Bladder microvascular endothelial cell (primary cell): ENCODE data around the gene ARL5C. TPM values are rescaled to one million over a fixed set of nuclear protein-coding genes. Genes with fewer than 3 reads are reported as not detected.

Source experiments
- total RNA-seq: library from RNA; depleted of rRNA; stranded (reverse); fragments of >200 nt; gene quantifications from 2 replicates; pipeline ENCODE4 v1.2.3, GENCODE V29; 2014

ARL5C gene, protein sequence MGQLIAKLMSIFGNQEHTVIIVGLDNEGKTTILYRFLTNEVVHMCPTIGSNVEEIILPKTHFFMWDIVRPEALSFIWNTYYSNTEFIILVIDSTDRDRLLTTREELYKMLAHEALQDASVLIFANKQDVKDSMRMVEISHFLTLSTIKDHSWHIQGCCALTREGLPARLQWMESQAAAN
- total RNA-seq = not detected in 2 replicates

DNA sequence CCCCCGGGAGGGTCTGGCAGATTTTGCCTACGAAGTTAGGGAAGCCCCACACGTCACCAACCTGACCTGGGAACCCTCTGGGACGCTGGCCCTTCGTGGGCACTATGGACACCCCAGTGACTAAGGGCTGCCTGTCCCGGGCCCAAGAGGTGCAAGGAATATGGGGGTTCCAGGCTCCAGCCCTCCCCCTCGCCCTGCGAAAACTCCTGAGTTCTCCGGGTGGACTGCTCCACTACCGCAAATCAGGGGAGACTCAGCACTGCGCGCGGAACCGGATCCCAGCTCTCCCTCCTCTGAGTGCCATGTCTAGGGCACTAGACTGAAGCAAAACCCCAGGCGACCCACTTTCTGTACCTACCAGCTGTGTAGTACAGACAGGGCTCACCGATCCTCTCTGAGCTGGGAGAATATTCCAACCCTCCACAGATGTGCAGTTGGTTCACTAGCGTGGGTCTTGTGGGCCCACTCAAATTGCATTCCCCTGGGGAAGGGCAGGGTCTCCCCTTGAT, at the start of gene ARL5C:
Gene ARL5C (minus strand): TSS at position 321 of the 509 bp plus-strand sequence. CDS start 401 bp downstream, outside the sequence.

DNA sequence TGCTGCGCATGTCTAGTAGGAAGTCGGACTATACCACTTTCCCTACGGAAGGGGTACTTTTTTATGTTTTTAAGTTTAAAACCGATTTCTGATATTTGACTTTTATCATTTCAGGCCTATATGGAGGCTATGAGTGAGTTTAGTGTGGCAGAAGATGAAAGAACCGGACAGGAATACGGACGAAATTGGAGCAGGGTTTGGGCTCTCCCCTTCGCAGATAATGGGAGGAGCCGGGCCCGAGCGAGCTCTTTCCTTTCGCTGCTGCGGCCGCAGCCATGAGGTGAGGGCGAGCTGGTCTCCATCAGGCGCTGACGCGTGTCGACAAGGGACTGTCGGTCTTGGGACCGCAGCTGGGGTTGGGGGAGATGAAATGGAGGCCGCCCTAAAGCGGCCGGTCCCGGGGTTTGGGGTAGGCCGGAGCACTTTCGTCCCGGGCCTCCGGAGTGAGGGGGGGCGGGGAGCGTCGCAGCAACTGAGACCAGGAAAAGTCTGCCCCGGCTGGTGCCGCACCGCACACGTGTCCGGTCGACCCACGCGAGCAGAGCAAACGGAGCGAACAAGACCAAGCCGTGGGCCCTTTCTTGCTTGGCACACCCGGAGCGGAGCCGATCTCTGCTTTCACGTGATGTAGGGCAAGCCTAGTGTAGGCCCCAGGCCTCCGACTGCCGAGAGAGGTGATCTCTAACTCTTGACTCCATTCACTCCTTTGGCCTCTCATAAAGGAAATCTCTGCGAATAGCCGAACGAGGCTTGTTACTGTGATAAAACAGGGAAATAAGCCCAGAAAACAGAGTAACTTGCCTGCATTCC, 34.3 kb upstream of the ARL5C start, which contains the start of gene RPL19:
Gene RPL19 (plus strand): TSS at position 214 of the 810 bp plus-strand sequence. CDS start 62 bp downstream, at position 276.

DNA sequence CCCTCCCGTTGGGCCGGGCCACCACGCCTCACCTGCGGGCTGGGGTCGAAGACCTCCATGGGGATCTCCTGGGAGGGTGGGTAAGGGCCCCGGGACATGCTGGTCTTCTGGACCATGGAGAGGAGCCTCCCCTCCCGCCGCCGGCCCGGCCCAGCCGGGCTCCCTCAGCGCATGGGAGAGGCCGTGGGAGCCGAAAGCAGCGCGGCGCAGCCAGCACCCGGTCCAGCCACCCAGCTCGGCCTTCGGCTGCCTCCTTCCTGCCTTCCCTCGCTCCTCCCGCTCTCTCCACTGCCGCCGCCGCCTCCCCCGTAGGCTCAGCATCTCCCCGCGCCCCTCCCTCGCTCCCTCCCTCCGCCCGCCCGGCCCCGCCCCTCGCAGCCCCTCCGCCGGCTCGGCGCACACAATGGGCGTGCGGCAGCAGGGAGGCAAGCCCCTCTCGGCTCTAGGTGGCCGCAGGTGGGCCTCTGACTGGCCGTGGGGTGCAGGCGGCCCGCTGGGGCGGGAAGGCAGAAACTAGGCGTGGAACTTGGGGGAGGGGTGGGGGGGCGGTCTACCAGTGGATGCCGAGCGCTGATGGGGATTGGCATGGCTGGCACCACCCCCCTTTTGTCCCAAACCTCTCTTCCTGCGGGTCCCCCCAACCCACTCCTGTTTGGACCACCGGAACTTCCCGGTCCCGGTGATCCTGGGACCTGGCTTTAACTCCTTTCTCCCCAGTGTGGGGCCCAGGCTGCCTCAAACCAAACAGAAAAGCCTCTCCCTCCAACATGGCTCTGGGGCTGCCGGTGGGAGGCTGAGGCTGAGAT, 31.6 kb upstream of the ARL5C start, which contains the start of gene CACNB1:
Gene CACNB1 (minus strand): TSS at position 290 of the 806 bp plus-strand sequence. CDS start 174 bp downstream, at position 116.

DNA sequence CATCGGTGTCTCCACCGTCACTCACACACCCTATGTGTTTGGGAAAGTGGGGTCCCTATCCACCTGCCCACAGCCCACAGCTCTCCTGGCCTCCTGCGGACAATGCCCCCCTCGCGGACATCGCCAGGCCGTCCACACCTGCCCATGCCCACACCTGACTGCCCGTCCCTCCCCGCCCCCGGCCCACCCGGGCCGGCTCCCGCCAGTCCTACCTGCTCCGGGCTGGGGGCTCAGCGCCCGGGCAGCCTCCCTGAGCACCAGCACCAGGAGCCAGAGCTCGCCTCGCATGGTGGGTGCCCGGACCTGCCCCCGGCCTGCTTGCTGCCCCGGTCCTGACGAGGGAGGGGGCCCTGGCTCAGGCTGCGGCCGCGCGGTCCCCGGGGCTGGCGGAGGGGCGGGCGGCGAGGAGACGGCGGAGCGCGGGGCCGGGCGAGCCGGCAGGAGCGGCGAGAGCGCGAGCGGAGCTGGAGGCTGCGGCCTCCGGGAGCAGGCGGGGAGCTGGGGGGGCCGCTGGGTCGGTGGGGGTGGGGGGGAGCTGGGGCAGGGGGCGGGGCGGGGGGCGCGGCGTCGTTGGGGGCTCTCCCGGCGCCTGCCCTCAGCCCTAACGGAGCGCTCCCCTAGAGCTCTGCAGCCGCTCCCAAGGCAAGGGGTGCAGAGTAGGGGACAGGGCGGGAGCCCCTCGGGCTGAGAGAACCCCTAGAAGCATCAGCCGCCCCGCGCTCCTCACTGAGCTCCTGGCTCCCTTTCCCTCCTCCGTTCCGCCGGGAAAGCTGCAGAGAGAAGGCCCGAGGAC, 14.6 kb downstream of the ARL5C start, which contains the start of gene PLXDC1:
Gene PLXDC1 (minus strand): TSS at position 488 of the 793 bp plus-strand sequence. CDS start 200 bp downstream, at position 288.

Other genes with a start within 250 kb of the ARL5C start
- not detected in 2 replicates for gene FBXO47, start 198.8 kb downstream of the ARL5C start, total RNA-seq
- gene PLXDC1, start 14.5 kb downstream of the ARL5C start, total RNA-seq = 0.06 and 0.16 TPM in 2 replicates
- 1.1 and 2.3 TPM in 2 replicates for gene CACNB1, start 31.5 kb upstream of the ARL5C start, total RNA-seq
- 1,651 and 1,671 TPM in 2 replicates for gene RPL19, start 34.1 kb upstream of the ARL5C start, total RNA-seq
- gene STAC2, start 59.8 kb upstream of the ARL5C start, total RNA-seq = not detected in 2 replicates
- gene FBXL20, start 235.5 kb upstream of the ARL5C start, total RNA-seq = 9.4 and 20.0 TPM in 2 replicates